ENCODE results near the gene RNASE7. TPM values are rescaled to one million over a fixed set of nuclear protein-coding genes. Genes with fewer than 3 reads are reported as not detected.

The RNASE7 gene
- total RNA-seq, 1 donor from 2014 or later, result not detected

GRCh38 chr14:21023174-21023573, 19.0 kb upstream of the RNASE7 start:
- H3K27me3 Mint-ChIP-seq (ENCODE audit: unreplicated experiment), result peaks cover 5% of the 10 kb centered on the region
- peak overlapping the region; percentile 27 for H3K4me3 Mint-ChIP-seq (ENCODE audit: unreplicated experiment)
- H3K27ac Mint-ChIP-seq (ENCODE audit: unreplicated experiment), result no peak overlapping the region
- no peak for TF ChIP-seq CTCF (IDR thresholded peaks at IDR 0.05; ENCODE audit: partially characterized antibody, unreplicated experiment)
- H3K36me3 Mint-ChIP-seq (ENCODE audit: unreplicated experiment), result peaks cover 4% of the 10 kb centered on the region
- DNase-seq, result no peak
- H3K9me3 Mint-ChIP-seq (ENCODE audit: unreplicated experiment), result peaks cover 7% of the 10 kb centered on the region
- H3K4me1 Mint-ChIP-seq (ENCODE audit: low read depth, unreplicated experiment), result peaks cover 4% of the 10 kb centered on the region

DNA sequence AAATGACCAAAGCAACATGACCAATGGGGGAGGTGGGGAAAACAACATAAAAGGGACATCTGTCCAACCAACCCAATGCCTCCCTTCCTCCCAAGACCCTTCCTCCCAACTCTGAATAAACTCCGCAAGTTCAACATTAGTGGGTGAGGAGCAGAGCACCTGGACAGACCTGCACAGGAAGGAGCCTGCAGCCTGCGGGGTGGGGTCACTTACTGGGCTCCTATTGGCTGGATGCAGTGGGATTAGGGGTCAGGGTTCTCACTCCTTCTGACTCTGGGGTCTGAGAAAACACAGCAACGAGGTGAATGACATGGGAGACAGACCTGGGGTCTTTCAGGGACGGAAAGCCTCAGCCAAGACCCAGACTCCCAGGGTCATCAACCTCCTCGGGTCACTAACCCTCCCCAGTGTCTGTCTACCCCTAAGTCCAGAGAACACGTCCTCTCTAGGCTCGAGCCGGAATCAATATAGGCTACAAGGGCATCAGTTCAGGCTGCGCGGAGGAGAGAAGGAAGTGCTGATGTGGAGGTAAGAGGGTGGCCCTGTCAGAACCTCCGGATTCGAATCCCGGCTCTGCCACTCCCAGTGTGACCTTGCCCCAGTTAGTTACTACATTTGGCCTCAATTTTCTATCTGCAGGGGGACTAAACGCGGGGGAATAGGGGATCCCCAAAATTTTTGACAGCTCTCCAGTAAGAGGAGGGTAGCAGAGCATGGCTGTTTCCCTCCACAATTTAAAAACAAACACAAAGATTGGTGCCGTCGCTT, 18.2 kb upstream of the RNASE7 start:
- Mint-ChIP-seq H3K4me3 (ENCODE audit: unreplicated experiment) (peak overlapping the region; percentile 81), H3K27ac (ENCODE audit: unreplicated experiment) (no peak overlapping the region), H3K36me3 (ENCODE audit: unreplicated experiment) (peaks cover 4% of the 10 kb centered on the region), H3K4me1 (ENCODE audit: low read depth, unreplicated experiment) (peaks cover 4% of the 10 kb centered on the region), H3K9me3 (ENCODE audit: unreplicated experiment) (peaks cover 7% of the 10 kb centered on the region), H3K27me3 (ENCODE audit: unreplicated experiment) (peaks cover 5% of the 10 kb centered on the region)
- TF ChIP-seq CTCF (IDR thresholded peaks at IDR 0.05; ENCODE audit: partially characterized antibody, unreplicated experiment), result no peak
- peak; percentile 24 for DNase-seq

- Mint-ChIP-seq H3K27me3 (ENCODE audit: unreplicated experiment) (peaks cover 5% of the 10 kb centered on the region), H3K4me3 (ENCODE audit: unreplicated experiment) (peak within 1 kb of the TSS; percentile 88), H3K36me3 (ENCODE audit: unreplicated experiment) (peaks cover 4% of the 10 kb centered on the region), H3K4me1 (ENCODE audit: low read depth, unreplicated experiment) (peaks cover 4% of the 10 kb centered on the region), H3K9me3 (ENCODE audit: unreplicated experiment) (peaks cover 7% of the 10 kb centered on the region), H3K27ac (ENCODE audit: unreplicated experiment) (no peak within 1 kb of the TSS)
- no peak for TF ChIP-seq CTCF (IDR thresholded peaks at IDR 0.05; ENCODE audit: partially characterized antibody, unreplicated experiment)
- DNase-seq, result peak; percentile 87
These were observed 17.4 kb upstream of the RNASE7 start, which contains the start of gene NDRG2 for GRCh38 chr14:21024585-21025370. TSS of gene NDRG2 (minus strand) at chr14:21025061. CDS start at chr14:21023315, 1,746 bp downstream.

GRCh38 chr14:21025371-21026273, 16.5 kb upstream of the RNASE7 start:
- H3K9me3 Mint-ChIP-seq (ENCODE audit: unreplicated experiment), result peaks cover 9% of the 10 kb centered on the region
- peaks cover 4% of the 10 kb centered on the region for H3K4me1 Mint-ChIP-seq (ENCODE audit: low read depth, unreplicated experiment)

More at GRCh38 chr14:21025371-21026273, 16.5 kb upstream of the RNASE7 start:
- peak; percentile 39 for DNase-seq
- Mint-ChIP-seq H3K4me3 (ENCODE audit: unreplicated experiment) (peak overlapping the region; percentile 88), H3K36me3 (ENCODE audit: unreplicated experiment) (peaks cover 4% of the 10 kb centered on the region), H3K27ac (ENCODE audit: unreplicated experiment) (no peak overlapping the region), H3K27me3 (ENCODE audit: unreplicated experiment) (peaks cover 5% of the 10 kb centered on the region)
- TF ChIP-seq CTCF (IDR thresholded peaks at IDR 0.05; ENCODE audit: partially characterized antibody, unreplicated experiment), result no peak

All from glutamatergic neuron (in vitro differentiated cells).